Mucosa of descending colon (tissue), 3 donors: ENCODE results near the gene ACVR2B. TPM values are rescaled to one million over a fixed set of nuclear protein-coding genes. Genes with fewer than 3 reads are reported as not detected.

Experiments used
- ATAC-seq: fragments of 200-7000 bp; cut with Tn5 transposase; one replicate; pipeline ENCODE4 v1.9.1; 2020; ENCODE audit warnings: mild to moderate bottlenecking, moderate library complexity
- DNase-seq, 3 donors: peaks; one replicate each; pipeline ENCODE4 v3.0.0-alpha.2; 2020
- H3K36me3 ChIP-seq: fragments of 200-600 bp; one replicate; pipeline ENCODE4 v1.8.0; 2021; ENCODE audit warnings: low read depth, mild to moderate bottlenecking
- H3K4me1 ChIP-seq: fragments of 200-600 bp; one replicate; pipeline ENCODE4 v1.8.0; 2021; ENCODE audit warnings: low read depth, mild to moderate bottlenecking
- H3K4me3 ChIP-seq: fragments of 200-600 bp; one replicate; pipeline ENCODE4 v1.8.0; 2021; ENCODE audit warnings: mild to moderate bottlenecking
- H3K9me3 ChIP-seq: fragments of 200-600 bp; one replicate; pipeline ENCODE4 v1.8.0; 2021; ENCODE audit warnings: mild to moderate bottlenecking
- intact Hi-C, 2 donors: fragments of 100-400 bp; cut with DNase I in 1 of 2; cut with micrococcal nuclease in 1 of 2; formaldehyde crosslinking; loops; one replicate each; pipeline versions ENCODE4 v1.11.0 to v1.11.1; 2022; cut with DNase I, micrococcal nuclease
- total RNA-seq, 3 donors: library from RNA; stranded (reverse); fragmentation: NEBNext Ultra II Directional in 2 of 3; extraction: Animal tissue kit (Norgen Biotek cat#: 25700) in 2 of 3; gene quantifications; one replicate each; pipeline versions ENCODE4 v1.2.1 to v1.2.4, GENCODE V29; 2021 to 2023
- TF ChIP-seq, protein P1 (sequence below): fragments of 200-600 bp; IDR thresholded peaks from one replicate; pipeline ENCODE4 v1.8.0; 2022; ENCODE audit warnings: antibody characterized with exemption, mild to moderate bottlenecking
- donor health status: DM: no; HTN: no; CAD: no; lungs with moderate emphysema.
- donor health status: DM: no; HTN: no; CAD: no.
- donor health status: DM: no; HTN: yes; CAD: no.

The ACVR2B gene
- total RNA-seq, 3 donors from 2014 or later: 4.3 to 9.6 (median 7.8) TPM

DNA sequence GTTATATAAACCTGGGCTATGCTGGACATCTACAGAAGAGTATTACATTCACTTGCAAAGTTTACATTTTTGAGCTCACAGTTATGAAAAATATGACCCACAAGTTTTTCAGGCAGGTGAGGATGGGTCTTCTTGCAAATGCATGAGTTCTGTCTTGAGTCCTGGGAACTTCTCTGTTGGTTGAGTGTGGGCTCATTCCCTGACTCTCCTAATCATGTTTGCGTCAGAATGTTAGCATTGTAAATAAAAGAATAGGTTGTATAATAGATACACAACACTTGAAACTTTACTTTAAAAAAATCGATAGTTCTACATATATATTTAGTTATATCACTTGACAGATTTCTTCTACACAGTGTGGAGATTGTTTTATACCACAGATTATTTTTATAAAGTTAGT, 35.3 kb downstream of the ACVR2B start:
- TF ChIP-seq, protein P1, sequence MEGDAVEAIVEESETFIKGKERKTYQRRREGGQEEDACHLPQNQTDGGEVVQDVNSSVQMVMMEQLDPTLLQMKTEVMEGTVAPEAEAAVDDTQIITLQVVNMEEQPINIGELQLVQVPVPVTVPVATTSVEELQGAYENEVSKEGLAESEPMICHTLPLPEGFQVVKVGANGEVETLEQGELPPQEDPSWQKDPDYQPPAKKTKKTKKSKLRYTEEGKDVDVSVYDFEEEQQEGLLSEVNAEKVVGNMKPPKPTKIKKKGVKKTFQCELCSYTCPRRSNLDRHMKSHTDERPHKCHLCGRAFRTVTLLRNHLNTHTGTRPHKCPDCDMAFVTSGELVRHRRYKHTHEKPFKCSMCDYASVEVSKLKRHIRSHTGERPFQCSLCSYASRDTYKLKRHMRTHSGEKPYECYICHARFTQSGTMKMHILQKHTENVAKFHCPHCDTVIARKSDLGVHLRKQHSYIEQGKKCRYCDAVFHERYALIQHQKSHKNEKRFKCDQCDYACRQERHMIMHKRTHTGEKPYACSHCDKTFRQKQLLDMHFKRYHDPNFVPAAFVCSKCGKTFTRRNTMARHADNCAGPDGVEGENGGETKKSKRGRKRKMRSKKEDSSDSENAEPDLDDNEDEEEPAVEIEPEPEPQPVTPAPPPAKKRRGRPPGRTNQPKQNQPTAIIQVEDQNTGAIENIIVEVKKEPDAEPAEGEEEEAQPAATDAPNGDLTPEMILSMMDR: no peak
- ATAC-seq: no peak
- intact Hi-C loops: no loop called here
- Histone ChIP-seq H3K4me1 (no peaks in the 10 kb centered on the region), H3K36me3 (no peaks in the 10 kb centered on the region), H3K9me3 (no peaks in the 10 kb centered on the region), H3K4me3 (no peak overlapping the region)
- DNase-seq: no peak

DNA sequence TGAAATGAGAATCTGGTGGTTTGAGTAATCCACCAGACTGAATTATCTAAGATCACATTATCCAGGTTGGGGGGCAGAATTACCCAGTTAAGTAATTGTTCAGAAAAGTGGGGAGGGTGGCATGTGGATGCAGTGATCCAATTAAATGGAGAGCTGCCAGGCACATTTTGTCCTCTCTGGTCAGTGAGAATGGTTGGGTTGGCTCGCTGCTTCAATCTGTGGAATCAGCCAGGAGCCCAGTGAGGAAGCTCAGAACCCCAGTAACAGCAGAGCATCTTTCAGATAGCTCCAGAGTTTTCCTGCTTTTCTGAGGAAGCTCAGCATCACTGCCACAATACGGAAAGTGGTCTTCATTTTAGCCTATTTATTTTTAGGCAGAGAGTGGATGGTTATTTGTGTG, 36.1 kb downstream of the ACVR2B start:
- TF ChIP-seq, protein P1: no peak
- no peaks in the 10 kb centered on the region for H3K9me3 ChIP-seq
- no peak for DNase-seq
- intact Hi-C loops: no loop called here
- no peaks in the 10 kb centered on the region for H3K36me3 ChIP-seq
- H3K4me3 ChIP-seq: no peak overlapping the region
- H3K4me1 ChIP-seq: no peaks in the 10 kb centered on the region
- ATAC-seq: no peak

DNA sequence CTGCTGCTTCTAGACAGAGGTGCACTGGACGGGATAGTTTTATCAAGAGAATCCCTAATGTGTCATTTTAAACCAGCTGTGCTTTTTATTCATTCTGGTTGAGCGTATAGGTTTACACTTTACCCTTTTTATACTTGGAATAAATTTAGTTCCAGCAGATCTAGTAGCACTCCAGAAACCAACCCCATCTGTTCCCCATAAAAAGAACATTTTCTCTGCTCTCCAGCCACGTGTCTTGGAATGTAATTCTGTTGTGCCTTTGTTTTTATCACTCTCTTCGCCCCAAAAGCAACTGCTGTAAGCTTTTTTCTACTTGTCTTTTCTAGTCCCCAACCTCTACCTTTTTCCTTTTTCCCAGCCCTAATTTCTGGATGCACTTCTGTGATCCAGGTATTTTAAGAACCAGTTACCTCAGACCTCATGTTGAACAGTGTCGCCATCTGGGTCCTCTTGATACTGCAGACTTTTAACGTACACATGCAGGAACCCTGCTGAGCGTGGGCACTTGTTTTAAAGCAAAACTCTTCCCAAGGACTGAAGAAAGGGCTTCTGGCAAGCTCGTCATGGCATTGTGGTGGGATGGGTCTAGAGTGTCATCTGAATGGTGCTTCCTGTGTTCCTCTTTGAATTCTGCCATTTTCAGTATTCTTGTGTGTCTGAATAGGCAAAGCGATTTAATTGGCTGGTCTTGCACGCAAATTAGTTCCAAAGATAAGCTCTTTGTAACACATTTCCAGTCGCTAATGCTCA, 36.8 kb downstream of the ACVR2B start:
- intact Hi-C loops: no loop called here
- DNase-seq (no peak), ATAC-seq (no peak)
- no peaks in the 10 kb centered on the region for H3K36me3 ChIP-seq
- H3K4me1 ChIP-seq: no peaks in the 10 kb centered on the region
- H3K4me3 ChIP-seq: no peak overlapping the region
- TF ChIP-seq, protein P1: no peak
- H3K9me3 ChIP-seq: no peaks in the 10 kb centered on the region

DNA sequence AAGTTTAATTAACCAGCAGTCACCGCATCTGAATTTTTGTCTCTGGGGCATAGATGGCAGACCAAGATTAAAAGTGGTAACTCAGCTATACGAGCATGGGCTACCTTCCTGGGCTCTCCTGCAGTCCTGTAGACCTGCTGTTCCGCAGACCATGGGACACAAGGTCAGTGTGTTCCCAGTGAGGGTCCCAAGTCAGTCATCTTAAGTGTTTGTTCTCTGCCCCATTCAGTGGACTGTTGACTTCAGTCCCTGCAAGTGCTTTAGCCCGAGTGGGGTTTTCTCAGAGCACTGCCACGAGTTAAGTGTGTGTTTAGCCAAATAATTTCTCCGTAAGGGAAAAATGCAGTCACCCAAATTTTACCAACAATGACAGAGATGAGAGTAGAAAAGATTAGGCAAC, 37.5 kb downstream of the ACVR2B start:
- no peak overlapping the region for H3K4me3 ChIP-seq
- intact Hi-C loops: no loop called here
- H3K9me3 ChIP-seq: no peaks in the 10 kb centered on the region
- TF ChIP-seq, protein P1: no peak
- no peaks in the 10 kb centered on the region for H3K4me1 ChIP-seq
- H3K36me3 ChIP-seq: no peaks in the 10 kb centered on the region
- no peak for DNase-seq
- ATAC-seq: no peak

DNA sequence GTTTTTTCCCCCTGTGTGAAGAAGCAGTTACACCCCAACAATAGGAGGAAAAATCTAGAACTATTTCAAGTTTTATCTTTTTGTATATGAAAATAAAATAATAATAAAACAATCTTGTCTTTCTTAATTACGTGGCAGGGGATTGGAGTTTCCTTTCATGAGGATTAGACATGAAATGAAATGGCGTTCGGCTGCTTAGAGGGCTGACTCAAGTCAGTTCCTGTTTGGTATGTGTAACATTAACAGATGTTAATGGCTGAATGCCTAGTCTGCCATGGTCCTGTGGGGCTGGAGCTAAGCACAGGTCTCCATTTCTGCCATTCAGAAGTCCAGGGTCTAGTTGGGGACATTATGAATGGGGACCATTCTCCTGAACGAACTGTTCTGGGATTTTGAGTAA, 39.3 kb downstream of the ACVR2B start:
- intact Hi-C loops: no loop called here
- TF ChIP-seq, protein P1: no peak
- DNase-seq (no peak), ATAC-seq (no peak)
- H3K4me3 ChIP-seq: no peak overlapping the region
- H3K9me3 ChIP-seq: no peaks in the 10 kb centered on the region
- no peaks in the 10 kb centered on the region for H3K36me3 ChIP-seq
- peaks cover 5% of the 10 kb centered on the region for H3K4me1 ChIP-seq
